Mucosa of descending colon (tissue), 3 donors: ENCODE measurements around the gene NR6A1. TPM values are rescaled to one million over a fixed set of nuclear protein-coding genes. Genes with fewer than 3 reads are reported as not detected.

Experiments used
- ATAC-seq: fragments of 200-7000 bp; cut with Tn5 transposase; one replicate; pipeline ENCODE4 v1.9.1; 2020; ENCODE audit warnings: mild to moderate bottlenecking, moderate library complexity
- DNase-seq, 3 donors: peaks; one replicate each; pipeline ENCODE4 v3.0.0-alpha.2; 2020
- H3K36me3 ChIP-seq: fragments of 200-600 bp; one replicate; pipeline ENCODE4 v1.8.0; 2021; ENCODE audit warnings: low read depth, mild to moderate bottlenecking
- H3K4me1 ChIP-seq: fragments of 200-600 bp; one replicate; pipeline ENCODE4 v1.8.0; 2021; ENCODE audit warnings: low read depth, mild to moderate bottlenecking
- H3K4me3 ChIP-seq: fragments of 200-600 bp; one replicate; pipeline ENCODE4 v1.8.0; 2021; ENCODE audit warnings: mild to moderate bottlenecking
- H3K9me3 ChIP-seq: fragments of 200-600 bp; one replicate; pipeline ENCODE4 v1.8.0; 2021; ENCODE audit warnings: mild to moderate bottlenecking
- CTCF ChIP-seq: fragments of 200-600 bp; IDR thresholded peaks from one replicate; pipeline ENCODE4 v1.8.0; 2022; ENCODE audit warnings: antibody characterized with exemption, mild to moderate bottlenecking
- intact Hi-C, 2 donors: fragments of 100-400 bp; cut with DNase I in 1 of 2; cut with micrococcal nuclease in 1 of 2; formaldehyde crosslinking; loops; one replicate each; pipeline versions ENCODE4 v1.11.0 to v1.11.1; 2022; cut with DNase I, micrococcal nuclease
- total RNA-seq, 3 donors: library from RNA; stranded (reverse); fragmentation: NEBNext Ultra II Directional in 2 of 3; extraction: Animal tissue kit (Norgen Biotek cat#: 25700) in 2 of 3; gene quantifications; one replicate each; pipeline versions ENCODE4 v1.2.1 to v1.2.4, GENCODE V29; 2021 to 2023
- donor health status: DM: no; HTN: no; CAD: no; lungs with moderate emphysema.
- donor health status: DM: no; HTN: no; CAD: no.
- donor health status: DM: no; HTN: yes; CAD: no.

NR6A1 gene
- total RNA-seq, 3 donors from 2014 or later: 5.6 to 8.4 (median 7.0) TPM

- DNase-seq (no peak), ATAC-seq (no peak)
- intact Hi-C loops: no loop called here
- H3K36me3 ChIP-seq: no peaks in the 10 kb centered on the region
- no peaks in the 10 kb centered on the region for H3K9me3 ChIP-seq
- no peaks in the 10 kb centered on the region for H3K4me1 ChIP-seq
- no peak for TF ChIP-seq CTCF
- H3K4me3 ChIP-seq: no peak overlapping the region
Measured at GRCh38 chr9:124606027-124606426, 165.1 kb downstream of the NR6A1 start.

- no peak for DNase-seq
- H3K4me3 ChIP-seq: no peak overlapping the region
- no peaks in the 10 kb centered on the region for H3K36me3 ChIP-seq
- no peak for ATAC-seq
- no peaks in the 10 kb centered on the region for H3K9me3 ChIP-seq
- no peak for TF ChIP-seq CTCF
- intact Hi-C loops: no loop called here
- H3K4me1 ChIP-seq: no peaks in the 10 kb centered on the region
Measured at GRCh38 chr9:124605258-124605657, 165.9 kb downstream of the NR6A1 start.

DNA sequence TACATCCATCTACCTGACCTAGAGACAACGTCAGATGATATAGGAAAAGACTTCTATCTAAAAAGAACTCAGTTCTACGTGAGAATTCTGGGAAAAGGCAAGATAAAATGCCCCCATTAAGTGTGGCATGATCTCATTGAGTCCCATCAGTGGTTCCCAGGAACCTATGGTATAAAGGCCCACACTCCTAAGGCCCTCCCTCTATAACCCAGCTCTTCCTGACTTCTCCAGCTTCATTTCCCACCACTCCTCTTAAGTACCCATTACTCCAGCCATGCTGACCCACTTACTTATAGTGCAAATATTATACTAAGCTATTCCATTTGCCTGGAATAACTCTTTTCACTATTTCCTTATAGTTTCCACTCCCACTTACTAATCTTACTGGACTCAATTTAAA, 168.5 kb downstream of the NR6A1 start:
- Histone ChIP-seq H3K4me1 (no peaks in the 10 kb centered on the region), H3K4me3 (no peak overlapping the region), H3K36me3 (no peaks in the 10 kb centered on the region), H3K9me3 (no peaks in the 10 kb centered on the region)
- ATAC-seq (no peak), DNase-seq (no peak)
- TF ChIP-seq CTCF: no peak
- intact Hi-C loops: no loop called here

- no peaks in the 10 kb centered on the region for H3K9me3 ChIP-seq
- no peaks in the 10 kb centered on the region for H3K36me3 ChIP-seq
- DNase-seq (no peak), ATAC-seq (no peak)
- intact Hi-C loops: no loop called here
- TF ChIP-seq CTCF: no peak
- H3K4me3 ChIP-seq: no peak overlapping the region
- H3K4me1 ChIP-seq: no peaks in the 10 kb centered on the region
Measured at GRCh38 chr9:124602204-124602603, 168.9 kb downstream of the NR6A1 start.

DNA sequence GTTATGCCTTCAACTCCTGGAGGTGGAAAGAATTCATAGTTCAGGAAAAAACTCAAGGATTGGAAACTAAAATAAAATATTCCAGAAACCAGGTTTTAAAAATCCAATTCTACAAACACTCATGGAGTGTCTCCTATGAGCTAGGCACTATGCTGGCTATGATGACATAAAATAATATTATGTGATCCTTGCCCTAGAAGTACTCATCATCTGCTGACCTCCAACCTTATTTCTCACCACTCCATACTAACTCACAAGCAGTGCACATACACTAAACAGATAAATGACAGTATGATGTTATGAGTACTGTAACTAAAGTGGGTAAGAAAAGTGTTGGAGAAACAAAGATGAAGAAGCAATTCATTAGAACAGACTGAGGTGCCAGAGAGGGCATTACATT, 170.7 kb downstream of the NR6A1 start:
- H3K9me3 ChIP-seq: no peaks in the 10 kb centered on the region
- TF ChIP-seq CTCF: no peak
- DNase-seq (no peak), ATAC-seq (peak; percentile 47)
- no peaks in the 10 kb centered on the region for H3K36me3 ChIP-seq
- intact Hi-C loops: no loop called here
- no peaks in the 10 kb centered on the region for H3K4me1 ChIP-seq
- no peak overlapping the region for H3K4me3 ChIP-seq

GRCh38 chr9:124599121-124599795, 171.9 kb downstream of the NR6A1 start:
- ATAC-seq (no peak), DNase-seq (no peak)
- no peak overlapping the region for H3K4me3 ChIP-seq
- peaks cover 5% of the 10 kb centered on the region for H3K4me1 ChIP-seq
- H3K9me3 ChIP-seq: no peaks in the 10 kb centered on the region
- no peak for TF ChIP-seq CTCF
- H3K36me3 ChIP-seq: no peaks in the 10 kb centered on the region
- intact Hi-C loops: no loop called here
